ENCODE measurements around the gene IFNA13. TPM values are rescaled to one million over a fixed set of nuclear protein-coding genes. Genes with fewer than 3 reads are reported as not detected.
"Not testable (repeated sequence)": the region's sequence is repeated elsewhere in the genome, so short reads cannot be mapped to it uniquely, and the experiment has no call there.

Gene IFNA13
- total RNA-seq, 2 experiments from 2014 or later, result not detected

- Histone ChIP-seq H3K9me2 (ENCODE audit: insufficient read depth, low read length) (no peaks in the 10 kb centered on the region), H3K4me2 (ENCODE audit: low read length) (no peak overlapping the region), H3K9me3 (ENCODE audit: low read length) (no peaks in the 10 kb centered on the region), H3K27ac (ENCODE audit: low read depth, low read length, poor library complexity, severe bottlenecking) (no peak overlapping the region), H2AFZ (ENCODE audit: low read length) (no peak overlapping the region), H3K36me3 (ENCODE audit: insufficient read depth, low read length) (no peaks in the 10 kb centered on the region), H3K4me3 (ENCODE audit: low read depth, low read length, poor library complexity, severe bottlenecking) (no peak overlapping the region), H3K4me1 (ENCODE audit: insufficient read depth, low read length, poor library complexity, severe bottlenecking) (no peaks in the 10 kb centered on the region), H3K79me2 (ENCODE audit: insufficient read depth, low read depth, low read length) (no peaks in the 10 kb centered on the region), H4K20me1 (ENCODE audit: insufficient read depth, low read length) (peaks cover 3% of the 10 kb centered on the region; the same call in 1 of the 2 replicates)
- CTCF ChIA-PET (ENCODE audit: unreplicated experiment), result no interaction called here
- POLR2A ChIA-PET, result no interaction called here
- intact Hi-C loops (cut with micrococcal nuclease; ENCODE audit: unreplicated experiment), result no loop called here
- BruUV-seq (replicated peaks), result no TSS peak
- DNase-seq (ENCODE audit: low spot score), result peak; percentile 37
- TF ChIP-seq EZH2phosphoT487 (IDR thresholded peaks at IDR 0.05; ENCODE audit: borderline replicate concordance, low read depth, low read length) (no peak), CTCF (conservative IDR thresholded peaks at IDR 0.05; ENCODE audit: low read length) (no peak)
These were observed 13.8 kb upstream of the IFNA13 start for GRCh38 chr9:21381448-21382339.

- H3K9me2 ChIP-seq (ENCODE audit: insufficient read depth, low read length); H4K20me1 ChIP-seq (ENCODE audit: insufficient read depth, low read length); BruUV-seq (replicated peaks); POLR2A ChIA-PET; H3K4me1 ChIP-seq (ENCODE audit: insufficient read depth, low read length, poor library complexity, severe bottlenecking); DNase-seq (ENCODE audit: low spot score); intact Hi-C loops (cut with micrococcal nuclease; ENCODE audit: unreplicated experiment); H3K36me3 ChIP-seq (ENCODE audit: insufficient read depth, low read length); H3K9me3 ChIP-seq (ENCODE audit: low read length); H3K79me2 ChIP-seq (ENCODE audit: insufficient read depth, low read depth, low read length); H3K4me3 ChIP-seq (ENCODE audit: low read depth, low read length, poor library complexity, severe bottlenecking); H2AFZ ChIP-seq (ENCODE audit: low read length); H3K4me2 ChIP-seq (ENCODE audit: low read length); H3K27ac ChIP-seq (ENCODE audit: low read depth, low read length, poor library complexity, severe bottlenecking); CTCF ChIA-PET (ENCODE audit: unreplicated experiment): not testable (repeated sequence)
These were observed 3.6 kb upstream of the IFNA13 start for GRCh38 chr9:21371467-21371866.

GRCh38 chr9:21367169-21367568 is 688 bp downstream of the IFNA13 start:
- H3K79me2 ChIP-seq (ENCODE audit: insufficient read depth, low read depth, low read length); H3K4me2 ChIP-seq (ENCODE audit: low read length); H2AFZ ChIP-seq (ENCODE audit: low read length); H3K9me3 ChIP-seq (ENCODE audit: low read length); H3K36me3 ChIP-seq (ENCODE audit: insufficient read depth, low read length); H4K20me1 ChIP-seq (ENCODE audit: insufficient read depth, low read length); intact Hi-C loops (cut with micrococcal nuclease; ENCODE audit: unreplicated experiment); DNase-seq (ENCODE audit: low spot score); H3K4me1 ChIP-seq (ENCODE audit: insufficient read depth, low read length, poor library complexity, severe bottlenecking); H3K4me3 ChIP-seq (ENCODE audit: low read depth, low read length, poor library complexity, severe bottlenecking); BruUV-seq (replicated peaks); POLR2A ChIA-PET; CTCF ChIA-PET (ENCODE audit: unreplicated experiment); H3K27ac ChIP-seq (ENCODE audit: low read depth, low read length, poor library complexity, severe bottlenecking); H3K9me2 ChIP-seq (ENCODE audit: insufficient read depth, low read length): not testable (repeated sequence)
